ENCODE results near the gene RTN3. TPM values are rescaled to one million over a fixed set of nuclear protein-coding genes. Genes with fewer than 3 reads are reported as not detected.

RTN3 gene
- total RNA-seq, 1 donor from 2014 or later = 116 TPM

DNA sequence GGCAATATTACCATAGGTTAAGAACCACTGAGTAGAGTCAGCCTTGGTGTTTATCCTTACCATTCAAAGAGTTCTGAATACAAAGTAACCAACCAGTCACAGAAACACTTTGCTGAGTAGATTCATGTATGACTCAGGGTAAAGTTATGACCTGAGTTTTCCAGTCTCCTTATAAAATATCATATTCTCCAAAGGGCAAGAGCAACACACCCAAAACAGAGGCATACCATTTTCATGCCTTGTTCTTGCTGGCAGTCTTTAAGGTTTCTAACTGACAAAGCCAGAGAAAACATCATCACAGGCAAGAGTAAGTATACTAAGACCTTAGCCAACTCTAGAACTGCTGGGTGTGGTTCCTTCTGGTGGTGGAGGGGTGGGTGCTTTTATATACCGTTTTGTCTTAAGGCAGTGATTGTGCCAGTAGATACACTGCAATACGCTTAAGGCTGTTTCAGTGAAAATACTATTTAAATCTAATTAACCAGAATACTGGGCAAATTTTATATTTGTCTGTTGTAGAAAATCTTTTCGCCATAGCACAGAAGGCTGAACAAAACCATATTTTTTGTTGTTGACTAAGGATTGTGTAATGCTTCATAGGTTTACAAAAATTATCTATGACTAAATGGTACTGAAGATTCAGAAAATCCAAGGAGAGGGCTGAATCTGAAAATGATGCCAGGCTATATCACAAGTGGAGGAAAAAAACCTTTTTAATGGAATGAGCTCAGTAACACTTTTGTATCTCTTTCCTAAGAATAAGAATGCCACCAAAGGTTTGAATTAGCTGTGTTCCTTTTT is 13.1 kb upstream of the RTN3 start:
- H3K27ac ChIP-seq = no peak overlapping the region
- DNase-seq (no peak), ATAC-seq (no peak)
- no peaks in the 10 kb centered on the region for H3K36me3 ChIP-seq
- no peak overlapping the region for H3K4me3 ChIP-seq
- H3K4me1 ChIP-seq = peaks cover 44% of the 10 kb centered on the region
- H3K27me3 ChIP-seq = no peaks in the 10 kb centered on the region
- H3K9me3 ChIP-seq = no peaks in the 10 kb centered on the region
- intact Hi-C loops (cut with DNase I) = no loop called here
- TF ChIP-seq, protein P1, sequence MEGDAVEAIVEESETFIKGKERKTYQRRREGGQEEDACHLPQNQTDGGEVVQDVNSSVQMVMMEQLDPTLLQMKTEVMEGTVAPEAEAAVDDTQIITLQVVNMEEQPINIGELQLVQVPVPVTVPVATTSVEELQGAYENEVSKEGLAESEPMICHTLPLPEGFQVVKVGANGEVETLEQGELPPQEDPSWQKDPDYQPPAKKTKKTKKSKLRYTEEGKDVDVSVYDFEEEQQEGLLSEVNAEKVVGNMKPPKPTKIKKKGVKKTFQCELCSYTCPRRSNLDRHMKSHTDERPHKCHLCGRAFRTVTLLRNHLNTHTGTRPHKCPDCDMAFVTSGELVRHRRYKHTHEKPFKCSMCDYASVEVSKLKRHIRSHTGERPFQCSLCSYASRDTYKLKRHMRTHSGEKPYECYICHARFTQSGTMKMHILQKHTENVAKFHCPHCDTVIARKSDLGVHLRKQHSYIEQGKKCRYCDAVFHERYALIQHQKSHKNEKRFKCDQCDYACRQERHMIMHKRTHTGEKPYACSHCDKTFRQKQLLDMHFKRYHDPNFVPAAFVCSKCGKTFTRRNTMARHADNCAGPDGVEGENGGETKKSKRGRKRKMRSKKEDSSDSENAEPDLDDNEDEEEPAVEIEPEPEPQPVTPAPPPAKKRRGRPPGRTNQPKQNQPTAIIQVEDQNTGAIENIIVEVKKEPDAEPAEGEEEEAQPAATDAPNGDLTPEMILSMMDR (IDR thresholded peaks at IDR 0.05) = no peak

DNA sequence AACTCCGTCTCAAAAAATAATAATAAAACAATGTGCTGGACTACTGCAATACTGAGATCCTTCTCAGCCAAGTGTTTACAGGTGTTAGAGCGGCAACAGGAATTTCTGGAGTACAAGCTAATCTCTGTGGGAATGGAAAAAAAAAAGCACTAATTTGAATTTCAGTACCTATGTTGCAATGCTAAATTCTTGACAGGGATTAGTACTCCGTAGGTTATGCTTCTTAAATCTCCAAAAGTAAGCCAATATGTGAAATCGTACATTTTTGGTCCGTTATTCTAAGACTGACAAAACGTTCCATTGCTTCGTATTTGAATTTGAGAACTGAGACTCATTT is 11.2 kb upstream of the RTN3 start:
- ATAC-seq = no peak
- Histone ChIP-seq H3K9me3 (no peaks in the 10 kb centered on the region), H3K4me1 (peaks cover 38% of the 10 kb centered on the region), H3K36me3 (no peaks in the 10 kb centered on the region), H3K27ac (peak overlapping the region; percentile 95), H3K4me3 (peak overlapping the region; percentile 66), H3K27me3 (no peaks in the 10 kb centered on the region)
- intact Hi-C loops (cut with DNase I) = no loop called here
- TF ChIP-seq, protein P1 (IDR thresholded peaks at IDR 0.05) = no peak
- no peak for DNase-seq

DNA sequence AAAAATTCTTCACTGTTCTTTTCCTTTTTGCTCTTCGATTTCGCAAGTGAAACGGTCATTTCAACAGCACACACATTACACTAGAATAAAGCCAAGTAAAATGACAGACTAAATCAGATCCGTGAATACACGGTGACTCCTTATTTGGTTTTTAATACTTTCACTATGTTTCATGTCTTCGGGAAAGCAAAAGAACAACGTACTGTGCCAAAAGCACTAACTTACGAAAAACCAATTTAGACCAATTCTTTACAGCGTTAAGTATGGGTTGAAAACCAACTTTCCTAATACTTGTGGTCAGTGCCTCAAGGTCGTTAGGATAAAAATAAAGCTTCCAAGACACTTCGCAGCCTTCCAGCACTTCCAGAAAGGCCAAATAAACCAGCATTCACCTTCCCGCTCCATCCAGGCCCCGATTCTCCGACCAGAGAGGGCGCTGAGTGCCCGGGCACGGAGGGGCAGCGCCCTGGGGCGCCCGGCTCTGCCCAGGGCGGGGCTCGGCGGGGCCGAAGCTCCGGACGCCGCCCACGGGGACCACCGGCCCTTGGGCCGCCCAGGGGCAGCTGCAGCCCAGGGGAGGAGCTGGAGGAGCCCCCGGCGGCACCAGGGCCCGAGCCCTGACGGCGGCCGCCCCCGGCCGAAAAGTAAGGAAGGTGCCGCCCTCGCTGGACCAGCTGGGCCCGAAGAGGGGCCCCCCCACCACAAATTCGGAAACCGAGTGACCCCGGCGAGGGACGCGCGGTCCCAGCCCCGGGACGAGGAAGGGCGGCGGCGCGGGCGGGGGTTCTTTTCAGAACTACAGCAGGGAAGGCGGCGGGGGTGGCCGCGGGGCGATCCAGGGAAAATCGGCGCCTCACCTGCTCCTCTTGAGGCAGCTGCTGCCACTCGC is 10.6 kb upstream of the RTN3 start:
- intact Hi-C loops (cut with DNase I) = no loop called here
- TF ChIP-seq, protein P1 (IDR thresholded peaks at IDR 0.05) = peak; percentile 44
- ATAC-seq = peak; percentile 76
- Histone ChIP-seq H3K27me3 (no peaks in the 10 kb centered on the region), H3K4me3 (peak overlapping the region; percentile 66), H3K36me3 (no peaks in the 10 kb centered on the region), H3K27ac (peak overlapping the region; percentile 95), H3K4me1 (peaks cover 38% of the 10 kb centered on the region), H3K9me3 (no peaks in the 10 kb centered on the region)
- DNase-seq = peak; percentile 86

DNA sequence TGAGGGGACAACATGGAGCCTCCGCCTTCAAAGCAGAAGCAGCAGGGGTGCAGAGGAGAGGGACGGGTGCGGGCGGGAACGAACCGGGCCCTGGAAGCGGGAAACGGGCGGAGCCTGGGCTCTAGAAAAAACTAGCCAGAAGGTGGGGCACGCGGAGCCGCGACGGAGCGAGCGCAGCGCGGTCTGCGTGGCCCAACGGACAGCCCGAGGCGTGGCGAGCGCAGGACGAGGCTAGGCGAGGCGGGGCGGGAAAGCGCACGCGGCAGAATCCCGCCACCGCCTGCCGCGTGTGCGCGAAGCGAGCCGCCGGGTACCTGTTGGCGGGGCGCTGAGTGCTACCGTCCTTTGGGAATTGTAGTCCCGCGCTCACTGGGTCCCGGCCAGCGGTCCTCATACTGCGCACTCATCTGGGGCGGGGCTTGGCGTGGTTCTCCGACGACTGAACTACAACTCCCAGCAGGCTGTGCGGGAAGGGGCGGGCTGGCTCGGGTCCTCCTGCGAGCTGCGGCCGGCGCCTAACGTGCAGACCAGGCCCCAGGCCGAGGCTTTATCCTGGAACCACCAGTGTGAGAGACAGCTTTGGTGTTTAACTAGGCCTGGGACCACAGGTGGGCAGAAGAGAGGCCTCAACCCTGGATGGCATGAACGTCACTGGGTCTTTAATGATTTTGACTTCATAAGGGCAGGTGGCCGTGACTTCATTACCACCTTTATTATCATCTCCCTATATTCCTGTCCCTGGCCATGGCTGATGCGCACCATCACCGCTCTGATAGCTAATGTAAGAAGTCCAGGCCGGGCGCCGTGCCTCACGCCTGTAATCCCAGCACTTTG is 9.8 kb upstream of the RTN3 start, which contains the start of gene ATL3:
Gene ATL3, minus strand, starts transcription at position 55 of the 834 bp plus-strand sequence. Its CDS starts 41 bp downstream, at position 14.
- Histone ChIP-seq H3K27ac (peak within 1 kb of the TSS; percentile 95), H3K27me3 (no peaks in the 10 kb centered on the region), H3K9me3 (no peaks in the 10 kb centered on the region), H3K36me3 (no peaks in the 10 kb centered on the region), H3K4me3 (peak within 1 kb of the TSS; percentile 66), H3K4me1 (peaks cover 38% of the 10 kb centered on the region)
- DNase-seq (peak; percentile 99), ATAC-seq (peak; percentile 97)
- intact Hi-C loops (cut with DNase I) = no loop called here
- TF ChIP-seq, protein P1 (IDR thresholded peaks at IDR 0.05) = peak; percentile 20

DNA sequence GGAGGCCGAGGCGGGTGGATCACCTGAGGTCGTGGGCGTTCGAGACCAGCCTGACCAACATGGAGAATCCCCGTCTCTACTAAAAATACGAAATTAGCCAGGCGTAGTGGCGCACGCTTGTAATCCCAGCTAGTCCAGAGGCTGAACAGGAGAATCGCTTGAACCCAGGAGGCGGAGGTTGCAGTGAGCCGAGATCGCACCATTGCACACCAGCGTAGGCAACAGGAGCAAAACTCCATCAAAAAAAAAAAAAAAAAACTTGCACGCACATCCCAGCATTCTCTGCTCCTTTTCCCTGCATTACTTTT is 9.2 kb upstream of the RTN3 start:
- Histone ChIP-seq H3K27ac (peak overlapping the region; percentile 95), H3K9me3 (no peaks in the 10 kb centered on the region), H3K4me3 (no peak overlapping the region), H3K27me3 (no peaks in the 10 kb centered on the region), H3K36me3 (no peaks in the 10 kb centered on the region), H3K4me1 (peaks cover 33% of the 10 kb centered on the region)
- intact Hi-C loops (cut with DNase I) = no loop called here
- TF ChIP-seq, protein P1 (IDR thresholded peaks at IDR 0.05) = no peak
- no peak for ATAC-seq
- DNase-seq = no peak

Measured in upper lobe of right lung (tissue), 1 donor.